CD8-positive, alpha-beta memory T cell (primary cell): ENCODE data around the gene KRT86. TPM values are rescaled to one million over a fixed set of nuclear protein-coding genes. Genes with fewer than 3 reads are reported as not detected.

Experiments used
- CTCF ChIA-PET: fragments of 350-600 bp; sonication (Branson Sonifier 250); formaldehyde crosslinking; loops from one replicate; lab custom pipeline; 2021; ENCODE audit warnings: antibody characterized with exemption; lab: Charles Lee
- POLR2A ChIA-PET: fragments of 350-600 bp; sonication (Branson Sonifier 250); formaldehyde crosslinking; loops from one replicate; lab custom pipeline; 2021; ENCODE audit warnings: antibody characterized with exemption; lab: Charles Lee
- DNase-seq, 5 donors: peaks; one replicate each; pipeline versions ENCODE4 v3.0.0 to v3.0.0-alpha.2; 2020 to 2022; ENCODE audit warnings: mixed read lengths in 1 of 5
- H3K27ac ChIP-seq: one replicate; pipeline ENCODE4 v1.7.0; 2013; ENCODE audit warnings: low read depth, mild to moderate bottlenecking, low read length, moderate library complexity
- H3K27me3 ChIP-seq: 2 replicates; pipeline ENCODE4 v1.7.0; 2013; ENCODE audit warnings: low read length, mild to moderate bottlenecking; ENCODE audit not compliant: insufficient read depth, poor library complexity, severe bottlenecking
- H3K36me3 ChIP-seq: 2 replicates; pipeline ENCODE4 v1.7.0; 2013; ENCODE audit warnings: mild to moderate bottlenecking, low read length, moderate library complexity; ENCODE audit not compliant: insufficient read depth
- H3K4me1 ChIP-seq: 2 replicates; pipeline ENCODE4 v1.7.0; 2013; ENCODE audit warnings: mild to moderate bottlenecking, low read length, moderate library complexity; ENCODE audit not compliant: insufficient read depth
- H3K4me3 ChIP-seq: 2 replicates; pipeline ENCODE4 v1.7.0; 2013; ENCODE audit warnings: mild to moderate bottlenecking, low read length
- H3K9me3 ChIP-seq: 2 replicates; pipeline ENCODE4 v1.7.0; 2013; ENCODE audit warnings: mild to moderate bottlenecking, low read length
- H3K27ac Mint-ChIP-seq, 8 donors: one replicate each; pipeline ENCODE4 v1.8.0; 2020 to 2021; ENCODE audit warnings: mixed read lengths in 8 of 8, mild to moderate bottlenecking in 6 of 8, inconsistent platforms in 3 of 8, moderate library complexity in 3 of 8
- H3K27me3 Mint-ChIP-seq, 2 donors: one replicate each; pipeline ENCODE4 v1.8.0; 2020 to 2021; ENCODE audit warnings: mixed read lengths in 2 of 2, mild to moderate bottlenecking in 1 of 2, moderate library complexity in 1 of 2
- H3K36me3 Mint-ChIP-seq, 3 donors: one replicate each; pipeline ENCODE4 v1.8.0; 2020 to 2021; ENCODE audit warnings: mixed read lengths in 3 of 3, inconsistent platforms in 1 of 3, mild to moderate bottlenecking in 1 of 3
- H3K4me1 Mint-ChIP-seq, 3 donors: one replicate each; pipeline ENCODE4 v1.8.0; 2020 to 2021; ENCODE audit warnings: mixed read lengths in 3 of 3, inconsistent platforms in 1 of 3, mild to moderate bottlenecking in 1 of 3
- H3K4me3 Mint-ChIP-seq, 7 donors: one replicate each; pipeline ENCODE4 v1.8.0; 2020 to 2021; ENCODE audit warnings: mixed read lengths in 7 of 7, mild to moderate bottlenecking in 6 of 7, moderate library complexity in 4 of 7, inconsistent platforms in 2 of 7
- H3K9me3 Mint-ChIP-seq, 5 donors: one replicate each; pipeline ENCODE4 v1.8.0; 2020 to 2022; ENCODE audit warnings: mixed read lengths in 5 of 5, mild to moderate bottlenecking in 3 of 5, moderate library complexity in 2 of 5, inconsistent platforms in 1 of 5
- polyA plus RNA-seq: library from polyadenylated mRNA; unstranded; fragments of 300-500 nt; fragmentation: Illumina TruSeq; gene quantifications from one replicate; pipeline ENCODE4 v1.2.3, GENCODE V29; 2021
- total RNA-seq, 2 experiments: library from RNA; stranded (reverse); gene quantifications; one replicate each; pipeline ENCODE4 v1.2.3, GENCODE V29; 2021

The KRT86 gene
- total and polyA plus RNA-seq, 3 experiments from 2014 or later, result 0.31 TPM; not detected in 2

GRCh38 chr12:52230364-52231281 is 43.8 kb upstream of the KRT86 start:
- H3K9me3 Mint-ChIP-seq, result peaks cover 0 to 2% (median 0%) of the 10 kb centered on the region in 5 donors
- CTCF ChIA-PET, result no interaction called here
- peaks cover 0 to 2% (median 0%) of the 10 kb centered on the region in 3 donors for H3K4me1 Mint-ChIP-seq
- no peaks in the 10 kb centered on the region for H3K36me3 ChIP-seq
- H3K36me3 Mint-ChIP-seq, result no peaks in the 10 kb centered on the region
- H3K27ac Mint-ChIP-seq, result peak overlapping the region in 1 of 8 donors; percentile 39
- peaks cover 43 to 61% of the 10 kb centered on the region in 2 donors for H3K27me3 Mint-ChIP-seq
- no peaks in the 10 kb centered on the region for H3K27me3 ChIP-seq
- DNase-seq, result no peak
- no peaks in the 10 kb centered on the region for H3K4me1 ChIP-seq
- no peak overlapping the region for H3K27ac ChIP-seq
- no peak overlapping the region for H3K4me3 Mint-ChIP-seq
- H3K9me3 ChIP-seq, result no peaks in the 10 kb centered on the region
- H3K4me3 ChIP-seq, result no peak overlapping the region
- POLR2A ChIA-PET, result no interaction called here

GRCh38 chr12:52231305-52232202 is 42.9 kb upstream of the KRT86 start:
- CTCF ChIA-PET, result no interaction called here
- Mint-ChIP-seq H3K9me3 (peaks cover 0 to 2% (median 0%) of the 10 kb centered on the region in 5 donors), H3K36me3 (no peaks in the 10 kb centered on the region)

GRCh38 chr12:52232203-52232673 is 42.2 kb upstream of the KRT86 start:
- Histone ChIP-seq H3K27me3 (no peaks in the 10 kb centered on the region), H3K4me3 (no peak overlapping the region), H3K36me3 (no peaks in the 10 kb centered on the region), H3K9me3 (no peaks in the 10 kb centered on the region), H3K4me1 (no peaks in the 10 kb centered on the region), H3K27ac (no peak overlapping the region)
- peaks cover 0 to 2% (median 0%) of the 10 kb centered on the region in 3 donors for H3K4me1 Mint-ChIP-seq
- ChIA-PET CTCF (no interaction called here), POLR2A (no interaction called here)
- peaks cover 46 to 64% of the 10 kb centered on the region in 2 donors for H3K27me3 Mint-ChIP-seq
- no peaks in the 10 kb centered on the region for H3K36me3 Mint-ChIP-seq
- no peak overlapping the region for H3K4me3 Mint-ChIP-seq
- H3K9me3 Mint-ChIP-seq, result peaks cover 0 to 2% (median 0%) of the 10 kb centered on the region in 5 donors
- DNase-seq, result no peak
- H3K27ac Mint-ChIP-seq, result no peak overlapping the region

More at GRCh38 chr12:52231305-52232202, 42.9 kb upstream of the KRT86 start:
- H3K4me3 ChIP-seq, result no peak overlapping the region
- DNase-seq, result no peak
- no peaks in the 10 kb centered on the region for H3K4me1 ChIP-seq
- Mint-ChIP-seq H3K27me3 (peaks cover 45 to 65% of the 10 kb centered on the region in 2 donors), H3K4me1 (peaks cover 0 to 2% (median 0%) of the 10 kb centered on the region in 3 donors), H3K4me3 (no peak overlapping the region), H3K27ac (peak overlapping the region in 2 of 8 donors; percentile 27 to 39)
- POLR2A ChIA-PET, result no interaction called here
- H3K9me3 ChIP-seq, result no peaks in the 10 kb centered on the region
- no peaks in the 10 kb centered on the region for H3K36me3 ChIP-seq
- no peak overlapping the region for H3K27ac ChIP-seq
- H3K27me3 ChIP-seq, result no peaks in the 10 kb centered on the region

GRCh38 chr12:52232674-52233461 is 41.6 kb upstream of the KRT86 start, which contains the start of gene KRT7:
KRT7 (plus strand) TSS chr12:52233243; CDS start chr12:52233297, 54 bp downstream.
- H3K4me3 ChIP-seq, result no peak within 1 kb of the TSS
- no peaks in the 10 kb centered on the region for H3K27me3 ChIP-seq
- H3K9me3 ChIP-seq, result no peaks in the 10 kb centered on the region
- no peak for DNase-seq
- peaks cover 46 to 63% of the 10 kb centered on the region in 2 donors for H3K27me3 Mint-ChIP-seq
- no peaks in the 10 kb centered on the region for H3K36me3 ChIP-seq
- no peak within 1 kb of the TSS for H3K27ac Mint-ChIP-seq
- POLR2A ChIA-PET, result no interaction called here
- peaks cover 0 to 2% (median 0%) of the 10 kb centered on the region in 3 donors for H3K4me1 Mint-ChIP-seq
- no peaks in the 10 kb centered on the region for H3K4me1 ChIP-seq
- no peak within 1 kb of the TSS for H3K27ac ChIP-seq
- H3K9me3 Mint-ChIP-seq, result peaks cover 0 to 2% (median 0%) of the 10 kb centered on the region in 5 donors
- H3K4me3 Mint-ChIP-seq, result no peak within 1 kb of the TSS
- no peaks in the 10 kb centered on the region for H3K36me3 Mint-ChIP-seq
- CTCF ChIA-PET, result no interaction called here

GRCh38 chr12:52233462-52234207 is 40.8 kb upstream of the KRT86 start:
- H3K36me3 Mint-ChIP-seq, result no peaks in the 10 kb centered on the region
- Histone ChIP-seq H3K27me3 (no peaks in the 10 kb centered on the region), H3K4me3 (no peak overlapping the region), H3K4me1 (no peaks in the 10 kb centered on the region), H3K9me3 (no peaks in the 10 kb centered on the region), H3K27ac (no peak overlapping the region), H3K36me3 (no peaks in the 10 kb centered on the region)
- no peak overlapping the region for H3K27ac Mint-ChIP-seq
- H3K4me3 Mint-ChIP-seq, result no peak overlapping the region
- ChIA-PET CTCF (no interaction called here), POLR2A (no interaction called here)
- H3K4me1 Mint-ChIP-seq, result peaks cover 0 to 2% (median 0%) of the 10 kb centered on the region in 3 donors
- peaks cover 0 to 2% (median 0%) of the 10 kb centered on the region in 5 donors for H3K9me3 Mint-ChIP-seq
- peaks cover 41 to 58% of the 10 kb centered on the region in 2 donors for H3K27me3 Mint-ChIP-seq
- DNase-seq, result no peak

- H3K9me3 ChIP-seq, result no peaks in the 10 kb centered on the region
- H3K4me3 ChIP-seq, result no peak overlapping the region
- no peaks in the 10 kb centered on the region for H3K36me3 ChIP-seq
- H3K4me1 ChIP-seq, result no peaks in the 10 kb centered on the region
- no peak overlapping the region for H3K27ac Mint-ChIP-seq
- no peaks in the 10 kb centered on the region for H3K27me3 ChIP-seq
- ChIA-PET CTCF (no interaction called here), POLR2A (no interaction called here)
- no peak overlapping the region for H3K4me3 Mint-ChIP-seq
- peaks cover 41 to 57% of the 10 kb centered on the region in 2 donors for H3K27me3 Mint-ChIP-seq
- H3K4me1 Mint-ChIP-seq, result peaks cover 0 to 2% (median 0%) of the 10 kb centered on the region in 3 donors
- H3K9me3 Mint-ChIP-seq, result peaks cover 0 to 2% (median 0%) of the 10 kb centered on the region in 5 donors
- no peaks in the 10 kb centered on the region for H3K36me3 Mint-ChIP-seq
- no peak overlapping the region for H3K27ac ChIP-seq
- DNase-seq, result no peak
These were observed 40.1 kb upstream of the KRT86 start for GRCh38 chr12:52234223-52234810.
